Measurements from ENCODE around the gene GARRE1. TPM values are rescaled to one million over a fixed set of nuclear protein-coding genes. Genes with fewer than 3 reads are reported as not detected.

Gene GARRE1
- total and polyA plus RNA-seq, 11 donors: 7.8 to 34.7 (median 20.6) TPM

- 71 to 91% (median 86%) methylated on average over 4 of the region's 4 CpGs for WGBS, 4 donors
- Histone ChIP-seq H3K27ac (no peak overlapping the region), H3K27me3 (no peaks in the 10 kb centered on the region), H3K4me1 (no peaks in the 10 kb centered on the region), H3K4me3 (no peak overlapping the region), H3K9me3 (no peaks in the 10 kb centered on the region), H3K36me3 (peaks cover 0 to 99% (median 90%) of the 10 kb centered on the region in 9 donors)
- TF ChIP-seq CTCF (IDR thresholded peaks at IDR 0.05): no peak
- intact Hi-C loops (cut with DNase I): no loop called here
- DNase-seq (no peak), ATAC-seq (no peak)
Observed at GRCh38 chr19:34209726-34210125, 44.6 kb upstream of the GARRE1 start.

GRCh38 chr19:34213283-34213682, 41.1 kb upstream of the GARRE1 start:
- intact Hi-C loops (cut with DNase I): no loop called here
- WGBS, 4 donors: 91 to 93% (median 91%) methylated on average over 2 of the region's 2 CpGs
- no peaks in the 10 kb centered on the region for H3K9me3 ChIP-seq
- H3K36me3 ChIP-seq: peaks cover 0 to 98% (median 88%) of the 10 kb centered on the region in 9 donors
- TF ChIP-seq POLR2A (IDR thresholded peaks at IDR 0.05): no peak
- no peak for TF ChIP-seq CTCF (IDR thresholded peaks at IDR 0.05)
- no peak for DNase-seq
- H3K4me1 ChIP-seq: peaks cover 0 to 11% (median 0%) of the 10 kb centered on the region in 12 donors
- H3K27me3 ChIP-seq: no peaks in the 10 kb centered on the region
- ATAC-seq: no peak
- no peak overlapping the region for H3K4me3 ChIP-seq
- H3K27ac ChIP-seq: no peak overlapping the region

- no peak for DNase-seq
- peaks cover 0 to 98% (median 87%) of the 10 kb centered on the region in 9 donors for H3K36me3 ChIP-seq
- ATAC-seq: no peak
- H3K4me3 ChIP-seq: no peak overlapping the region
- no peak for TF ChIP-seq POLR2A (IDR thresholded peaks at IDR 0.05)
- no peak for TF ChIP-seq CTCF (IDR thresholded peaks at IDR 0.05)
- H3K27ac ChIP-seq: no peak overlapping the region
- intact Hi-C loops (cut with DNase I): no loop called here
- H3K9me3 ChIP-seq: no peaks in the 10 kb centered on the region
- 94 to 98% (median 97%) methylated on average over 4 of the region's 4 CpGs for WGBS, 4 donors
- no peaks in the 10 kb centered on the region for H3K27me3 ChIP-seq
- H3K4me1 ChIP-seq: peaks cover 0 to 19% (median 0%) of the 10 kb centered on the region in 12 donors
Observed at GRCh38 chr19:34214040-34214439, 40.3 kb upstream of the GARRE1 start.

GRCh38 chr19:34215006-34215665, 39.2 kb upstream of the GARRE1 start:
- TF ChIP-seq POLR2A (IDR thresholded peaks at IDR 0.05): no peak
- TF ChIP-seq CTCF (IDR thresholded peaks at IDR 0.05): no peak
- H3K4me1 ChIP-seq: peaks cover 0 to 19% (median 0%) of the 10 kb centered on the region in 12 donors
- no peak for DNase-seq
- H3K36me3 ChIP-seq: peaks cover 0 to 98% (median 87%) of the 10 kb centered on the region in 9 donors
- intact Hi-C loops (cut with DNase I): no loop called here
- H3K27ac ChIP-seq: no peak overlapping the region
- ATAC-seq: no peak
- 94 to 99% (median 96%) methylated on average over 3 of the region's 3 CpGs for WGBS, 4 donors
- no peaks in the 10 kb centered on the region for H3K9me3 ChIP-seq
- no peaks in the 10 kb centered on the region for H3K27me3 ChIP-seq
- H3K4me3 ChIP-seq: no peak overlapping the region

Measured in heart left ventricle (tissue), 16 donors.